Right lobe of liver (tissue), 4 donors: ENCODE data around the gene ITPRIPL1.

Experiments
- CTCF ChIP-seq, 4 donors: fragments of 200-600 bp in 3 of 4; fragments of 450-650 bp in 1 of 4; IDR thresholded peaks; one replicate each; pipeline versions ENCODE4 v1.5.1 to v1.8.0; 2016 to 2022; ENCODE audit warnings: antibody characterized with exemption in 4 of 4, mild to moderate bottlenecking in 2 of 4
- POLR2A ChIP-seq: fragments of 450-650 bp; IDR thresholded peaks from one replicate; pipeline ENCODE4 v1.6.1; 2017; ENCODE audit warnings: antibody characterized with exemption, mild to moderate bottlenecking
- donor health status: DM: no; HTN: no; CAD: no.
- donor health status: DM: no; HTN: no; CAD: no.
- donor health status: DM: no; HTN: yes; CAD: no.

DNA sequence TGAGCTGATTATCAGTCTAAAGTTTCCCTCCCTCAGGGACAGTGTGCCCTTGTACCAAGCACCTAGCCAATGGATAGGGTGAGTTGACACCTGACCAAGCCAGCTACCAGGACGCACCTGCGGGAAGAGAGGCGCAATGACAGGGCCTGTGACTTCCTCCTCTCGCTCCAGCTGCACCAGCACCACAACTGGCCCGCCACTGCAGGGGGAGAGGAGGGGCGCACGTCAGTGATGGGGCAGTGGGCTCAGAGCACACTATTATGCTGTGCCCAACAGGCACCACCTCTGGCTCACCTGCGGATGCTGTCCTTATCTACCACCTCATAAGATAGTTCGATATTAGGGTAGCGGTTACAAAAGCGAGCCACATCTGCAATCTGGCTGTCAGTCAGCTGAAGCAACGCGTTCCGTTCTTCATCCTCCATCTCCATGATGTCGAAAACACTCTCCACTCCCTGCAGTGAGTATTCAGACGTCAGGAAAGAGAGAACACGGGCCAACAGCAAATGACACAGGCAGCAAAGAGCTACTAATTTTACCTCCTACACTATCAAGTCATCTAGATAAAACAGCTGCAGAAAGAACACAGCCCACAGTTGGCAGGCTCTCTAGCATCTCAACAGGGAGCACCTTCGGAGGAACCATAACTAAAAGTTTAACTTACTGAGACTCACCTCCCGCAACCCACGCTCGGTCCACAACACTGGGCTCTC, 48.2 kb upstream of the ITPRIPL1 start:
- TF ChIP-seq CTCF (IDR thresholded peaks at IDR 0.05) (no peak), POLR2A (no peak)
